HG03460 (cell line): ENCODE results near the gene RIC1.
A peak's percentile ranks its signal among the peaks of the same experiment; 100 is the strongest.
"Not testable (repeated sequence)": the region's sequence is repeated elsewhere in the genome, so short reads cannot be mapped to it uniquely, and the experiment has no call there.

Experiments
- ATAC-seq: cut with Tn5 transposase; IDR thresholded peaks from one replicate; pipeline ENCODE4 v1.9.1; 2021; ENCODE audit not compliant: unreplicated experiment

The RIC1 gene

GRCh38 chr9:5662804-5663203, 33.9 kb downstream of the RIC1 start:
- ATAC-seq = not testable (repeated sequence)

GRCh38 chr9:5665059-5665458, 36.2 kb downstream of the RIC1 start:
- no peak for ATAC-seq

- no peak for ATAC-seq
Observed at GRCh38 chr9:5667391-5667790, 38.5 kb downstream of the RIC1 start.

DNA sequence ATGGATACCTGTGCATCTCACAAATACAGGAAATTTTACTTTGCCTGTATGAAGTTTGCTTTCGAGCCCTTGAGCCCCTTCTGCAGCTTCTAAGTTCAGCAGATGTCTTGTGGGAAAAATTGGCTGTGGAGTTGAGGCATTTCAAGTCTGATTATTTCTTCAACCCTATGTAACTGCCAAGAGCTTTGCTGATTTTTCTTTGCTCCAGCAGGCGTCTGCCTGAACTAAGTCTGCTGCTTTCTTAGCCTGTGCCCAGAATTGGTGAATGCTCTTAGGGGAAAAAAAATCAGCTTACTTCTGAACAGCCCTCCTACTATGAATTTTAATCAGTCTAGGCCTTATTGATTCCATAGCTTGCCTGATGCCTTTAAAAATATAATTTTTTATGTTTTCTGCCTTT, 41.2 kb downstream of the RIC1 start:
- no peak for ATAC-seq

GRCh38 chr9:5671711-5672353, 42.9 kb downstream of the RIC1 start:
- ATAC-seq = no peak

DNA sequence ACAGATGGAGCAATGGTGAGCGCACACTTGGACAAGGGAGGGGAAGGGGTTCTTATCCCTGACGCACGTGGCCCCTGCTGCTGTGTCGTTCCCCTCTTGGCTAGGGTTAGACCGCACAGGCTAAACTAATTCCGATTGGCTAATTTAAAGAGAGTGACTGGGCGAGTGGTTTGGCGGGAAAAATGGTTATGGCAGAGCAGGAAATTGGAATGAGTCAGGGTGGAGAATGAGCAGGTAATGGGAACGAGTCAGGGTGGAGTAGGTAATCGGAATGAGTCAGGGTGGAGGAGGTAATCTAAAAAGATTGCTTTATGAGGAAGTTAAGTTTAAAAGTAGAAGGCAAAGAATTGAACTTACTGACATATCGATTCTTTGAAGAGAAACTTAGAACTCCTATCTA, 46.1 kb downstream of the RIC1 start:
- ATAC-seq = not testable (repeated sequence)

DNA sequence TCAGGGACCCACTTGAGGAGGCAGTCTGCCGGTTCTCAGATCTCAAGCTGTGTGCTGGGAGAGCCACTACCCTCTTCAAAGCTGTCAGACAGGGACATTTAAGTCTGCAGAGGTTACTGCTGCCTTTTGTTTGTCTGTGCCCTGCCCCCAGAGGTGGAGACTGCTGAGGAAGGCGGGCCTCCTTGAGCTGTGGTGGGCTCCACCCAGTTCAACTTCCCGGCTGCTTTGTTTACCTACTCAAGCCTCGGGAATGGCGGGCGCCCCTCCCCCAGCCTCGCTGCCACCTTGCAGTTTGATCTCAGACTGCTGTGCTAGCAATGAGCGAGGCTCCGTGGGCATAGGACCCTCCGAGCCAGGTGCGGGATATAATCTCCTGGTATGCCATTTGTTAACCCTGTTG, 54.7 kb downstream of the RIC1 start:
- ATAC-seq = not testable (repeated sequence)

DNA sequence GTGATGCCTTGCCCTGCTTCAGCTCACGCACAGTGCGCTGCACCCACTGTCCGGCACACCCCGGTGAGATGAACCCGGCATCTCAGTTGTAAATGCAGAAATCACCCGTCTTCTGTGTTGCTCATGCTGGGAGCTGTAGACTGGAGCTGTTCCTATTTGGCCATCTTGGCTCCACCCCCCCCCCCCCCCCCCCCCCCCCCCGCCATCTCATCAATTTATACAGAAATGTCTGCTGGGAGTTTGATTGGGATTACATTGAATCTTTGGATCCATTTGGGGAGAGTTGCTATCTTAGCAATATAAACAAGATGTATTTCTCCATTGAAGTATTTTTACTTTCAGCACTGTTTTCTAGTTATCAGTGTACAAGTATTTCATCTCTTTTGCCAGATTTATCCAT, 55.2 kb downstream of the RIC1 start:
- no peak for ATAC-seq

- no peak for ATAC-seq
Observed at GRCh38 chr9:5688109-5688508, 59.2 kb downstream of the RIC1 start.

DNA sequence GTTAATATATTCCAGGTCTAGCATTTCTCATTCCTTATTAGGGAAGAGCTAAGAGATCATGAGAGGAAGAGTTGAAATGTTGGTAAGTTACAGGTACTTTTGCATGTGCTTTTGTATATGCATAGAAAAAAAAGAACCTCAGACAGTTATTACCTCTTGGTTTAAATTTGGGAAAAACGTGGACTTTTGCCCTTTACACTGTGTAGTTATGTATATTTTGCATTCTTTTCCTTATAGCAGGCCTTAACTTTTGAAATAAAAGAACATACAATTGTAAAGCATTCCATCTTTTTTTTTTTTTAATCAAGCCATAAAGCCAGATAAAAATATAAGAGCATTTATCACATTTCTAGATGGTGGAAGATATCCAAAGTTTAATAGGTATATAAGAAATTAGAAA, 61.4 kb downstream of the RIC1 start:
- no peak for ATAC-seq

DNA sequence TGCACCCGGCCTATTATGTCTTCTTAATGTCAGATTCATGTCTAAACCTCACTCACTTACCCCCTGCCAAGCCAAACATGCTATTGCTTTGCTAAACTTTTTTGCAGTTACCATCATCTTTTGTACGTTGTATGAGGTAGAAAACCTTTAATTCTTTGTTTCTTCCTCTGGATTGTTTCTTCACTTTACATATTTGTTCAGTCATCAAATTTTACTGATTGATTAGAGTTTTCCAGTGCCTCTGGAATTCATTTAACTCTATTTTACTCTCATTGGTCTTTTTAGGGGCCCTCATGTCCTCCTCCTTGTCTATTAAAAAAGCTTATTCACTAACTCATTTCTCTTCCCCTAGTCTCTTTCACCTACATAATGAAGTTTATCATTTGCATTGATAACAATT, 67.0 kb downstream of the RIC1 start:
- ATAC-seq = no peak

DNA sequence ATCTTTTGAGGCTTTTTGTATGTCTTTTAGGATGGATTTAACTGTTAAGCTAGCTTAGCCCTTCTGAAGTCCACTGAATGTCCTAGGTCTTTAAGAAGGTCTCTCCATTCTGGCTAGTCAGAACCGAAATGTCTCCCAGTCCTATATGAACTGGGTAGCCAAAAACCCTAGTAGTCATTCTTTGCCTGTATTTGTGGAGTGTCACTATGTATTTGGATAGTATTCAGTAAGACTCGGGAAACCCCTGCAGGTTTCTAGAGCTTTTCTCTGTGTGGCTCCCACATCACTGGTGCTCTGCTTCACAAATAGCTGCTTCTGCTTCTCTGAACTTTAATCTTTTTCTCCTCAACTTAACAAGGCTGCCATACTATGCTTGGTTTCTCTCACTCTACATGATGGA, 68.0 kb downstream of the RIC1 start:
- ATAC-seq = peak; percentile 72

- no peak for ATAC-seq
Observed at GRCh38 chr9:5698004-5698403, 69.1 kb downstream of the RIC1 start.

DNA sequence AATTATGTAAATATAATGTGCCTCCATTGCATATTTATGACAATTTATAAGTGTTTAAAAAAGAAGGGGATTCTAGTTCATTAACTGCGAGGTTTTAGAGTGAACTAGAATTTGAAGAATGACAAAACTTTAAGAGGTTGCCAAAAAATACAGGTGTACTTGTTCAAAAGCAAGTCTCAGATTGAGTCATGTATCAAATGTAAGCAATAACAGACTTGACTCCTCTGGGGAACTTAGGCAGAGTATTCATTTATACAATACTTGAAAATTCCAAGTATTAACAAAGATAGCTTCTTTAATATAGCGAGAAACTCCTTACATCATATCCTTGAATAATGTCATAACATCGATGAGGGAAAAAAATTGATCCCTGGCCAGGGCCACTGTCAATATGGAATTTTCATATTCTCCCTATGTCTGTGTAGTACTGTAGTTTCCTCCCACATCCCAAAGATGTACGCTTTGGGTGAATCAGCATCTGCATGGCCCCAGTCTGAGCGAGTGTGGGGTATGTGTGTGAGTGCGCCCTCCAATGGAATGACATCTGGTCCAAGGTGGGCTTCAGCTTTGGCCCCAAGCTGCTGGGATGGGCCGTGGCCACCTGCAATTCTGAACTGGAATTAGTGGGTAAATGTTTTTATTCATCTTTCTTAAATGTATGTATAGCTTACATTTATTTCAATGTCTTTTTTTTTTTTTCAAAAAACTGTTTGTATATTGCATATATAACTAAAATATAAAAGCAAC, 70.1 kb downstream of the RIC1 start:
- ATAC-seq = no peak

DNA sequence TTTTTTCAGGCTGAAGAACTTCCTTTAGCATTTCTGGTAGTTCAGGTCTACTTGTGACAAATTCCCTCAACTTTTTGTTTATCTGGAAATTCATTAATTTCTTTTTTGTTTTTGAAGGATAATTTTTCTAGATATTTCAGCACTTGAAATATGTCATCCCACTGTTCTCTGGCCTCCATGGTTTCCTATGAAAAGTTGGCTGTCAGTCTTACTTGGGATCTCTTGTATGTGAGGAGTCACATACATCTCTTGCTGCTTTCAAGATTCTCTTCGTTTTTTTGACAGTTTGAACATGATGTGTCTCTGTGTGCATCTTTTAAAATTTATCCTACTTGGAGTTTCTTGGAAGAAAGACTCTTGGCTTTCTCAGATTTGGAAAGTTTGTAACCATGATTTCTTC, 79.5 kb downstream of the RIC1 start:
- no peak for ATAC-seq

- ATAC-seq = no peak
Observed at GRCh38 chr9:5712651-5713390, 83.9 kb downstream of the RIC1 start.

DNA sequence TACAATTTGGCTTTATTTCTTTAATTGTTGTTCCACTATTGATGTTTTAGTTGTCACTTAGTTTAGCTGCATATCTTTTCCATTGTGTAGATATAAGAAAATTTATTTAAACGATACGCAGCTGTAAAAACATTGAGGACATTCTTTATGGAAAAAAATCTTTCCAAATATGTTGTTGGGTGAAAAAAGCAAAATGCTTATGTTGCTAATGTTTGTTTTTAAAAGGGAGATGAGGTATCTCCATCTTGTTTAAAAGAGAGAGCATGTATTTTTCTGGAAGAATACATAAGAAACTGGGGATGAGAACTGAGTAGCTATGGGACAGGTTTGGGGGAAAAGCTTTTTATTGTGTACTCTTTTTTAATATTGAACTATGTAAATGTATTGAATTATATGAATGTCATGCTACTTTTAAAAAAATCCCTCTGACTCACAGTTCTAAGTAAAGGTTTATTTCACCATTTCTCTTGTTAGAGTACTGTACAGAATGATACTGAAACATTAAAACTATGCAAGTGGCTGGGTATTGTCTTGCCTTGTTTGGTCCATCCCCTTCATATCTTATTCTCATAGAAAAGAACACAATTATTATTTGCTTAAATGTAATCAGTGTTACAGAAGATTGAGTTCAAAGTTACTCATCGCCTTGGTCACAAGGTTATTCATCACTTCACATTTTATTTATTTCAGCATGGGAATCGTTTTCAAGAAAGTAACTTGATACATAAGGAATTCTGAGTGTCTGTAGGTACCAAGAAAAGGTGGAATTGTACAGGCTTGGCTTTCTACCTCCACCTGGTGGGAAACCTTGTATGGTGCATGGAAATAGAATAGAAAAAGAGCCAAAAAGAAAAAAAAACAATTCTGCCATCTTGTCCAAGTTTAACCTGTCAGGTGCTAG, 85.8 kb downstream of the RIC1 start:
- no peak for ATAC-seq

- ATAC-seq = no peak
Observed at GRCh38 chr9:5715548-5716127, 86.7 kb downstream of the RIC1 start.

- ATAC-seq = not testable (repeated sequence)
Observed at GRCh38 chr9:5717434-5717833, 88.5 kb downstream of the RIC1 start.

DNA sequence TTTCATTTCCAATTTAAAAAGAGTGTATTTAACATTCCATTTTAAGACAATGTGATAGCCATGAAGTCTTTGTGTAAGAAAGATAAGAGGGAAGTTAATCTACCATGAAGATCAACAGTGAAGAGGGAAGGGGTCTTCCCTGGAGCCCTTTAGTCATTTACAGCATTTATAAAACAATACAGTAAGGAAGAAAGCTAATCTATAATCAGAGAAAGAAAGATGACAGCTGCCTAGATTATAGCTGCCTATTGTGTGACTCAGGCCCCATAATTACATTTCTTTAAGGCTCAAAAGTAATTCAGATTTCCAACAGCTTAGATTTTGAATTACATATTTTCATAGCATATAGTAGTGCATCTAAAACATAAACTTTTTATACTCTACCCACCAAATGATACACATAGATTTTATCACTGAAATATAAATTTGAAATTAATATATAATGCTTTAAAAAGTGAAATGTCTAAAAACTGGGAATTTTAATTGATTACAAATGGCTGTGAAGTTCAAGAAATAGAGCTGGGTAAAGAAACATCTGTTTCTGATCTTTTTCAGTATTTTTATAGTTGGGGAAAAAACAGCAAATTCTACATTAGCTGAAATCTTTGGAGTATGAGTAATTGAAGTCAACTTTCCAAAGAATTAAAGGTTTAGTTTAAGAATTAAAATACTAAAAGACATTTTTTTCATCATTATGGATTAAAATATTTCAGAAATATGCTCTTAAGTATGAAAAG, 89.6 kb downstream of the RIC1 start:
- no peak for ATAC-seq
